HL-60 (cell line): Measurements from ENCODE around the gene RSPO1.

Source experiments
- DNase-seq, 2 experiments: peaks; one replicate each; pipeline ENCODE4 v3.0.0-alpha.2; 2010 to 2020; ENCODE audit warnings: low read depth in 1 of 2, low spot score in 1 of 2
- H3K27ac ChIP-seq: fragments of 250-450 bp; sonication (Bioruptor Pico); replicated peaks from 2 replicates; pipeline ENCODE4 v1.5.1; 2020; ENCODE audit warnings: mild to moderate bottlenecking, moderate library complexity
- H3K27me3 ChIP-seq: fragments of 250-450 bp; sonication (Bioruptor Pico); 2 replicates; pipeline ENCODE4 v1.5.1; 2021; ENCODE audit warnings: mild to moderate bottlenecking, moderate library complexity; ENCODE audit not compliant: insufficient read depth, poor library complexity, severe bottlenecking
- H3K4me3 ChIP-seq: replicated peaks from 2 replicates; pipeline ENCODE4 v1.5.1; 2011; ENCODE audit warnings: mild to moderate bottlenecking, control low read depth, low read length; ENCODE audit not compliant: insufficient read depth
- GABPA ChIP-seq: IDR thresholded peaks from 2 replicates; pipeline ENCODE4 v1.6.1; 2012; ENCODE audit warnings: low read depth
- POLR2AphosphoS5 ChIP-seq: IDR thresholded peaks from 2 replicates; pipeline ENCODE4 v1.6.1; 2012; ENCODE audit warnings: low read depth
- REST ChIP-seq: IDR thresholded peaks from 2 replicates; pipeline ENCODE4 v1.6.1; 2012; ENCODE audit warnings: low read depth; ENCODE audit not compliant: insufficient replicate concordance
- SPI1 ChIP-seq: IDR thresholded peaks from 2 replicates; pipeline ENCODE4 v1.6.1; 2012; ENCODE audit warnings: low read depth, mild to moderate bottlenecking, borderline replicate concordance
- TF ChIP-seq, protein P1 (sequence below): IDR thresholded peaks from one replicate; pipeline ENCODE4 v1.5.1; 2011; ENCODE audit warnings: low read length, control low read depth, inconsistent platforms; ENCODE audit not compliant: insufficient read depth

The RSPO1 gene

DNA sequence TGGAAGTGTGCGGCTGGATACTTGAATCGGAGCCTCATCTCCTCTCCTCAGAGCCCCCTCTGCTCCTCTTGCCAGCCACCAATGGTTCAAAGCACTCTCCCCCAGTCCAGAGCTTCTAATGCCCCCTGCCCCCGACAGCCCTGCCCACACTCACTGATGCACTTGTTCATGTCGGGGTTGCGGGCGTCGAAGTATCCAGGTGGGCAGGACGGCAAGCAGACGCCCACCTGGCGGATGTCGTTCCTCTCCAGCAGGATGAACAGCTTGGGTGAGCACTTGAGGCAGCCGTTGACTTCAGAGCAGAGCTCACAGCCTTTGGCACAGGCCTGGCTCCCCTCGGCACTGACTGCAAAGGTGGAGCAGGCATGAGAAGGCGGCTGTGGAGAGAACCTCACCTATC is 18.4 kb downstream of the RSPO1 start:
- no peak overlapping the region for H3K4me3 ChIP-seq
- no peak for DNase-seq
- peaks cover 7% of the 10 kb centered on the region for H3K27me3 ChIP-seq
- TF ChIP-seq, protein P1, sequence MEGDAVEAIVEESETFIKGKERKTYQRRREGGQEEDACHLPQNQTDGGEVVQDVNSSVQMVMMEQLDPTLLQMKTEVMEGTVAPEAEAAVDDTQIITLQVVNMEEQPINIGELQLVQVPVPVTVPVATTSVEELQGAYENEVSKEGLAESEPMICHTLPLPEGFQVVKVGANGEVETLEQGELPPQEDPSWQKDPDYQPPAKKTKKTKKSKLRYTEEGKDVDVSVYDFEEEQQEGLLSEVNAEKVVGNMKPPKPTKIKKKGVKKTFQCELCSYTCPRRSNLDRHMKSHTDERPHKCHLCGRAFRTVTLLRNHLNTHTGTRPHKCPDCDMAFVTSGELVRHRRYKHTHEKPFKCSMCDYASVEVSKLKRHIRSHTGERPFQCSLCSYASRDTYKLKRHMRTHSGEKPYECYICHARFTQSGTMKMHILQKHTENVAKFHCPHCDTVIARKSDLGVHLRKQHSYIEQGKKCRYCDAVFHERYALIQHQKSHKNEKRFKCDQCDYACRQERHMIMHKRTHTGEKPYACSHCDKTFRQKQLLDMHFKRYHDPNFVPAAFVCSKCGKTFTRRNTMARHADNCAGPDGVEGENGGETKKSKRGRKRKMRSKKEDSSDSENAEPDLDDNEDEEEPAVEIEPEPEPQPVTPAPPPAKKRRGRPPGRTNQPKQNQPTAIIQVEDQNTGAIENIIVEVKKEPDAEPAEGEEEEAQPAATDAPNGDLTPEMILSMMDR, result no peak
- TF ChIP-seq SPI1, result no peak
- no peak for TF ChIP-seq POLR2AphosphoS5
- TF ChIP-seq GABPA, result no peak
- no peak for TF ChIP-seq REST
- no peak overlapping the region for H3K27ac ChIP-seq

- no peak overlapping the region for H3K4me3 ChIP-seq
- no peak for DNase-seq
- no peak overlapping the region for H3K27ac ChIP-seq
- TF ChIP-seq POLR2AphosphoS5 (no peak), SPI1 (no peak), REST (no peak), GABPA (no peak)
- TF ChIP-seq, protein P1, result no peak
- H3K27me3 ChIP-seq, result peaks cover 7% of the 10 kb centered on the region
These were observed 20.6 kb downstream of the RSPO1 start for GRCh38 chr1:37614105-37614504.

- DNase-seq, result no peak
- Histone ChIP-seq H3K27ac (no peak overlapping the region), H3K27me3 (peaks cover 4% of the 10 kb centered on the region), H3K4me3 (no peak overlapping the region)
- TF ChIP-seq SPI1, result no peak
- TF ChIP-seq GABPA, result no peak
- no peak for TF ChIP-seq REST
- no peak for TF ChIP-seq POLR2AphosphoS5
- TF ChIP-seq, protein P1, result no peak
These were observed 22.5 kb downstream of the RSPO1 start for GRCh38 chr1:37612186-37612585.
